GM18520 (cell line): Measurements from ENCODE around the gene AHCYL2.
"Not testable (repeated sequence)": the region's sequence is repeated elsewhere in the genome, so short reads cannot be mapped to it uniquely, and the experiment has no call there.

Experiments used
- ATAC-seq: cut with Tn5 transposase; IDR thresholded peaks from one replicate; pipeline ENCODE4 v1.9.1; 2021; ENCODE audit not compliant: unreplicated experiment

The AHCYL2 gene

GRCh38 chr7:129282865-129283264 lies 58.0 kb downstream of the AHCYL2 start:
- no peak for ATAC-seq

GRCh38 chr7:129283936-129284335 lies 59.1 kb downstream of the AHCYL2 start:
- no peak for ATAC-seq

- ATAC-seq, result no peak
Measured at GRCh38 chr7:129285111-129285510, 60.3 kb downstream of the AHCYL2 start.

GRCh38 chr7:129292861-129293260 lies 68.0 kb downstream of the AHCYL2 start:
- no peak for ATAC-seq

GRCh38 chr7:129295015-129295423 lies 70.2 kb downstream of the AHCYL2 start:
- ATAC-seq, result no peak

- ATAC-seq, result no peak
Measured at GRCh38 chr7:129298268-129298893, 73.6 kb downstream of the AHCYL2 start.

- no peak for ATAC-seq
Measured at GRCh38 chr7:129299889-129300288, 75.1 kb downstream of the AHCYL2 start.

- ATAC-seq, result not testable (repeated sequence)
Measured at GRCh38 chr7:129300299-129300698, 75.5 kb downstream of the AHCYL2 start.

GRCh38 chr7:129307592-129307991 lies 82.8 kb downstream of the AHCYL2 start:
- no peak for ATAC-seq

- no peak for ATAC-seq
Measured at GRCh38 chr7:129308047-129308446, 83.2 kb downstream of the AHCYL2 start.

- no peak for ATAC-seq
Measured at GRCh38 chr7:129311429-129311828, 86.6 kb downstream of the AHCYL2 start.

- ATAC-seq, result no peak
Measured at GRCh38 chr7:129313282-129313681, 88.5 kb downstream of the AHCYL2 start.

- ATAC-seq, result no peak
Measured at GRCh38 chr7:129315960-129316359, 91.1 kb downstream of the AHCYL2 start.

GRCh38 chr7:129317450-129317849 lies 92.6 kb downstream of the AHCYL2 start:
- no peak for ATAC-seq

- no peak for ATAC-seq
Measured at GRCh38 chr7:129327076-129327475, 102.2 kb downstream of the AHCYL2 start.

GRCh38 chr7:129332254-129333035 lies 107.6 kb downstream of the AHCYL2 start:
- ATAC-seq, result no peak

GRCh38 chr7:129334473-129334872 lies 109.6 kb downstream of the AHCYL2 start:
- no peak for ATAC-seq

GRCh38 chr7:129338450-129338849 lies 113.6 kb downstream of the AHCYL2 start:
- ATAC-seq, result no peak

GRCh38 chr7:129341212-129341611 lies 116.4 kb downstream of the AHCYL2 start:
- ATAC-seq, result no peak

- ATAC-seq, result no peak
Measured at GRCh38 chr7:129341816-129342806, 117.3 kb downstream of the AHCYL2 start.

GRCh38 chr7:129343099-129343700 lies 118.4 kb downstream of the AHCYL2 start:
- no peak for ATAC-seq
